PC-3 (cell line): ENCODE results near the gene HID1.

ENCODE experiments used
- CTCF ChIP-seq: fragments of 300-600 bp; sonication (generic); conservative IDR thresholded peaks from 2 replicates; pipeline ENCODE4 v1.5.1; 2017; ENCODE audit warnings: antibody characterized with exemption, low read depth, mild to moderate bottlenecking, low read length
- EZH2 ChIP-seq: fragments of 300-600 bp; sonication (generic); IDR thresholded peaks from one replicate; pipeline ENCODE4 v1.6.1; 2017; ENCODE audit warnings: antibody characterized with exemption, mild to moderate bottlenecking, low read length; ENCODE audit not compliant: unreplicated experiment
- EZH2phosphoT487 ChIP-seq: fragments of 300-600 bp; sonication (generic); IDR thresholded peaks from 2 replicates; pipeline ENCODE4 v1.6.1; 2018; ENCODE audit warnings: mild to moderate bottlenecking, antibody characterized with exemption, low read length, borderline replicate concordance

- no peak for TF ChIP-seq CTCF
- no peak for TF ChIP-seq EZH2
- no peak for TF ChIP-seq EZH2phosphoT487
These were observed 29.6 kb upstream of the HID1 start for GRCh38 chr17:75001915-75002843.
